PC-3 (cell line): Measurements from ENCODE around the gene EXOC6B. TPM values are rescaled to one million over a fixed set of nuclear protein-coding genes. Genes with fewer than 3 reads are reported as not detected.

Experiments
- ATAC-seq: fragments of 200-7000 bp; cut with Tn5 transposase; 2 replicates; pipeline ENCODE4 v1.9.1; 2020; ENCODE audit warnings: mild to moderate bottlenecking, moderate library complexity
- BruUV-seq: library from RNA; stranded (reverse); fragments of 400-500 nt; replicated peaks from 2 replicates; lab custom pipeline; 2021; lab: Mats Ljungman, UMichigan
- CTCF ChIA-PET: fragments of 300-600 bp; sonication (Branson Sonifier 250); formaldehyde crosslinking; loops from one replicate; lab custom pipeline; 2022; ENCODE audit warnings: antibody characterized with exemption; lab: Charles Lee
- POLR2A ChIA-PET: fragments of 300-600 bp; sonication (Branson Sonifier 250); formaldehyde crosslinking; loops from one replicate; lab custom pipeline; 2022; ENCODE audit warnings: antibody characterized with exemption; ENCODE audit not compliant: unreplicated experiment; lab: Charles Lee
- DNase-seq: peaks from one replicate; pipeline ENCODE4 v3.0.0-alpha.2; 2015
- H2AFZ ChIP-seq: fragments of 300-600 bp; sonication (generic); 2 replicates; pipeline ENCODE4 v1.6.0; 2016; ENCODE audit warnings: antibody characterized with exemption, low read length
- H3F3A ChIP-seq: fragments of 300-600 bp; sonication (generic); one replicate; pipeline ENCODE4 v1.6.0; 2017; ENCODE audit warnings: antibody characterized with exemption, low read length, control low read depth, mild to moderate bottlenecking; ENCODE audit not compliant: unreplicated experiment
- H3K27ac ChIP-seq: fragments of 300-600 bp; sonication (generic); 2 replicates; pipeline ENCODE4 v1.5.1; 2016; ENCODE audit warnings: mild to moderate bottlenecking, low read length
- H3K27me3 ChIP-seq: fragments of 300-600 bp; sonication (generic); 2 replicates; pipeline ENCODE4 v1.6.1; 2016; ENCODE audit warnings: low read length, mixed read lengths
- H3K36me3 ChIP-seq: fragments of 300-600 bp; sonication (generic); 2 replicates; pipeline ENCODE4 v1.6.1; 2016; ENCODE audit warnings: low read depth, mixed run types, low read length, mixed read lengths
- H3K4me1 ChIP-seq: fragments of 300-600 bp; sonication (generic); 2 replicates; pipeline ENCODE4 v1.5.1; 2016; ENCODE audit warnings: low read length; ENCODE audit not compliant: insufficient read depth
- H3K4me2 ChIP-seq: fragments of 300-600 bp; sonication (generic); 2 replicates; pipeline ENCODE4 v1.6.0; 2016; ENCODE audit warnings: low read length
- H3K4me3 ChIP-seq: fragments of 300-600 bp; sonication (generic); 2 replicates; pipeline ENCODE4 v1.5.1; 2016; ENCODE audit warnings: mild to moderate bottlenecking, low read length, mixed read lengths
- H3K79me2 ChIP-seq: fragments of 300-600 bp; sonication (generic); 2 replicates; pipeline ENCODE4 v1.6.1; 2017; ENCODE audit warnings: low read length, mixed read lengths
- H3K9ac ChIP-seq: fragments of 300-600 bp; sonication (generic); 2 replicates; pipeline ENCODE4 v1.6.0; 2016; ENCODE audit warnings: mild to moderate bottlenecking, low read length
- H3K9me2 ChIP-seq: fragments of 300-600 bp; sonication (generic); replicated peaks from 2 replicates; pipeline ENCODE4 v1.6.1; 2016; ENCODE audit warnings: mixed run types, low read length, mixed read lengths
- H3K9me3 ChIP-seq: fragments of 300-600 bp; sonication (generic); 2 replicates; pipeline ENCODE4 v1.6.1; 2016; ENCODE audit warnings: low read length, mixed read lengths
- H4K20me1 ChIP-seq: fragments of 300-600 bp; sonication (generic); 2 replicates; pipeline ENCODE4 v1.6.1; 2016; ENCODE audit warnings: low read length, mixed read lengths
- CTCF ChIP-seq: fragments of 300-600 bp; sonication (generic); conservative IDR thresholded peaks from 2 replicates; pipeline ENCODE4 v1.5.1; 2017; ENCODE audit warnings: antibody characterized with exemption, low read depth, mild to moderate bottlenecking, low read length
- EZH2 ChIP-seq: fragments of 300-600 bp; sonication (generic); IDR thresholded peaks from one replicate; pipeline ENCODE4 v1.6.1; 2017; ENCODE audit warnings: antibody characterized with exemption, mild to moderate bottlenecking, low read length; ENCODE audit not compliant: unreplicated experiment
- EZH2phosphoT487 ChIP-seq: fragments of 300-600 bp; sonication (generic); IDR thresholded peaks from 2 replicates; pipeline ENCODE4 v1.6.1; 2018; ENCODE audit warnings: mild to moderate bottlenecking, antibody characterized with exemption, low read length, borderline replicate concordance
- intact Hi-C: fragments of 100-400 bp; cut with micrococcal nuclease; formaldehyde crosslinking; loops from 2 replicates; pipeline ENCODE4 v1.9.0; 2023
- total RNA-seq: library from RNA; depleted of rRNA; stranded (reverse); fragments of >200 nt; gene quantifications from 2 replicates; pipeline ENCODE4 v1.2.3, GENCODE V29; 2014

EXOC6B gene
- total RNA-seq, 1 experiment from 2014 or later = 13.9 TPM

GRCh38 chr2:72183016-72183415 lies 642.8 kb downstream of the EXOC6B start:
- BruUV-seq = no TSS peak
- H3F3A ChIP-seq = no peaks in the 10 kb centered on the region
- no peak for TF ChIP-seq EZH2phosphoT487
- TF ChIP-seq CTCF = no peak
- TF ChIP-seq EZH2 = no peak
- H4K20me1 ChIP-seq = no peaks in the 10 kb centered on the region
- no peak overlapping the region for H3K9ac ChIP-seq
- DNase-seq (no peak), ATAC-seq (no peak)
- ChIA-PET CTCF (no interaction called here), POLR2A (no interaction called here)
- H3K4me3 ChIP-seq = no peak overlapping the region
- no peaks in the 10 kb centered on the region for H3K4me1 ChIP-seq
- H3K79me2 ChIP-seq = no peaks in the 10 kb centered on the region
- H3K36me3 ChIP-seq = no peaks in the 10 kb centered on the region
- no peak overlapping the region for H3K27ac ChIP-seq
- H3K4me2 ChIP-seq = no peak overlapping the region
- H2AFZ ChIP-seq = no peak overlapping the region
- intact Hi-C loops = no loop called here
- no peaks in the 10 kb centered on the region for H3K9me3 ChIP-seq
- no peaks in the 10 kb centered on the region for H3K27me3 ChIP-seq
- H3K9me2 ChIP-seq = no peaks in the 10 kb centered on the region

- Histone ChIP-seq H3K9ac (no peak overlapping the region), H3K9me3 (no peaks in the 10 kb centered on the region), H3F3A (no peaks in the 10 kb centered on the region), H3K9me2 (no peaks in the 10 kb centered on the region), H3K4me1 (no peaks in the 10 kb centered on the region), H2AFZ (no peak overlapping the region), H3K36me3 (no peaks in the 10 kb centered on the region), H3K27me3 (no peaks in the 10 kb centered on the region), H3K27ac (no peak overlapping the region), H3K79me2 (no peaks in the 10 kb centered on the region), H3K4me2 (no peak overlapping the region), H3K4me3 (no peak overlapping the region), H4K20me1 (no peaks in the 10 kb centered on the region)
- intact Hi-C loops = no loop called here
- no peak for DNase-seq
- TF ChIP-seq CTCF (no peak), EZH2 (no peak), EZH2phosphoT487 (no peak)
- ATAC-seq = no peak
- POLR2A ChIA-PET = no interaction called here
- BruUV-seq = no TSS peak
- CTCF ChIA-PET = no interaction called here
These were observed 643.3 kb downstream of the EXOC6B start for GRCh38 chr2:72182547-72182946.

GRCh38 chr2:72181616-72182015 lies 644.2 kb downstream of the EXOC6B start:
- POLR2A ChIA-PET = no interaction called here
- intact Hi-C loops = no loop called here

More at GRCh38 chr2:72181616-72182015, 644.2 kb downstream of the EXOC6B start:
- H3K79me2 ChIP-seq = no peaks in the 10 kb centered on the region
- CTCF ChIA-PET = interaction anchor here (0.6 kb wide), 1 partner anchor 398 kb away, joined by 3 read pairs; no protein-coding TSS in a partner anchor
- H3K9ac ChIP-seq = no peak overlapping the region
- H3K27ac ChIP-seq = no peak overlapping the region
- no peak overlapping the region for H3K4me3 ChIP-seq
- no peaks in the 10 kb centered on the region for H3K9me3 ChIP-seq
- H4K20me1 ChIP-seq = no peaks in the 10 kb centered on the region
- no peaks in the 10 kb centered on the region for H3F3A ChIP-seq
- no peaks in the 10 kb centered on the region for H3K36me3 ChIP-seq
- DNase-seq = no peak
- H2AFZ ChIP-seq = no peak overlapping the region
- H3K4me2 ChIP-seq = no peak overlapping the region
- no peaks in the 10 kb centered on the region for H3K27me3 ChIP-seq
- BruUV-seq = no TSS peak
- no peak for ATAC-seq
- no peaks in the 10 kb centered on the region for H3K9me2 ChIP-seq
- no peak for TF ChIP-seq EZH2
- TF ChIP-seq EZH2phosphoT487 = no peak
- TF ChIP-seq CTCF = no peak
- H3K4me1 ChIP-seq = no peaks in the 10 kb centered on the region
